NCI-H2227 treated with DMSO at 0.1 percent for 48 hours (cell line): ENCODE data around the gene LSM10.

Experiments used
- DNase-seq: peaks from one replicate; lab custom pipeline; 2025; lab: John Stamatoyannopoulos, UW

The LSM10 gene

DNA sequence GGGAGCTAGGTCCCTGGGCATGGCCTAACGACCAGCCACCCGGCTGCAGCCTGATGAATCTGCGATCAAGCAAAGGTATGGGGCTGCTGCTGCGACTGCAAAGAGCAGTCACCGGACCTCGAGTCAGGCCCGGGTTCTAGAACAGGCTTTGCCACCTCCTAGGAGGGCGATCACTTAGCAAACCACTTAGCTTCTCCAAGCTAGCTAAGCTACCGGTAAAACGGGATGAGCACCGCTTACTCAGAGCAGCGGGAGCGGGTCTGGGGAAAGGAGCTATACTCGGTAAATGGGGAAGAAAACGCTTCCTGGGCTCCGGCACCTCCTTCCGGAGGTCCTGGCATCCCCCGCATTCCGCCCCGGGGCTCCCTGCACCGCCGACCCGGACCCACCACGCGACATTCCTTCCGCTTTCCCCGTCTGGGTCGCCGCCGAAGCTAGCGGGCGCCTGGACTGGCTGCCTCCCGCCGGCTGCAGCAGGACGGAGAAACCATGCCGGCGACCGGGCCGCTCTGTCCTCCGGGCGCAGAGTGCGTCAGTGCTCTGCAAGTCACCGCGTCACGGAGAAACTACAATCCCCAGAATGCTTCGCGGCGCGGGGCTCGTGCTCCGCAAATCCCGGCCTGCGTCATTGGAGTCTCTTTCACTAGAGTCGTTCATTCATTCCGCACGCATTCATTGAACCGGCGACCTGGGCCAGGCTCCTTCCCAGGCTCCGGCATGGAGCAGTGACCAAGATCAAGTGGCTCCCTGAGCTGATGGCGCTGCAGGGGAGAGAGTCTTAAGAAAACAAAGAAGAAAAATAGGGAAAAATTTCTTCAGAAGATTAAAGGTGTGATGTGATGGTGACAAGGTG is at the start of gene LSM10:
LSM10 (minus strand) TSS at position 531 of the 853 bp plus-strand sequence. CDS start 3,779 bp downstream, outside the sequence.
- DNase-seq = peak; percentile 85

DNA sequence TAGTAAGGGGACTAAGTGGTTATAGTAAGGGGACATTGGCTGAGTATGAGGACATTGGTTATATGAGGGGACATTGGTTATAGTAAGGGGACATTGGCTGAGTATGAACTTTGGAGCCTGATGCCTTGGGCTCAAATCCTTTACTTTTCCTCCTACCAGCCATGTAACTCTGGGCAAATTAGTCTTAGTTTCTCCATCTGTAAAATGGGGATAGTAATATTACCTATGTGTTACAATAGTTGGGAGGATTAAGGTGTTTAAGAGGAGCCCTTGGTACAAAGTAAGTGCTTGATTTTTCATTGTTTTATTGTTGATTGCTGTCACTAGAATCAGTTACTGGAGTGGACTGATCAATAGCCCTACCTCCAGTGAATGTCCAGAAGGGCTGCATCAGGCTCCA is 49.7 kb upstream of the LSM10 start:
- no peak for DNase-seq

GRCh38 chr1:36446746-36447145 is 49.0 kb upstream of the LSM10 start:
- DNase-seq = no peak

DNA sequence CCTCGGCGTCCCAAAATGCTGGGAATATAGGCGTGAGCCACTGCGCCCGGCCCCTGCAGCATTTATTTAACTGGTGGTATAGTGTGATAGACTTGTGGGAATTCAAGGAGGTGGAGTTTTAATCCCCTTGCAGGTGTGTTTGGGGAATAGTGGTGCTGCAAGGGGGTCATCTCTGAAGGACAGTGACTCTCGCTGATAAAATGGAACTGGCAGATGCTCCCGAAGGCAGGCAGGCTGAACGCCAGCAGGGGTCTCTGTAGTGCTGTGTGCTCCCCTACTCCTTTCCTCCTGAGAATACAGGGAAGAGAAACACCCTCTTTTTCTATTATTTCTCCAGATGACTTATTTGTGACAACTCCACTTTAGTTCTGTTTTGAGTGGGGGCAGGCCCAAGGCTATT is 48.6 kb upstream of the LSM10 start:
- peak; percentile 53 for DNase-seq

DNA sequence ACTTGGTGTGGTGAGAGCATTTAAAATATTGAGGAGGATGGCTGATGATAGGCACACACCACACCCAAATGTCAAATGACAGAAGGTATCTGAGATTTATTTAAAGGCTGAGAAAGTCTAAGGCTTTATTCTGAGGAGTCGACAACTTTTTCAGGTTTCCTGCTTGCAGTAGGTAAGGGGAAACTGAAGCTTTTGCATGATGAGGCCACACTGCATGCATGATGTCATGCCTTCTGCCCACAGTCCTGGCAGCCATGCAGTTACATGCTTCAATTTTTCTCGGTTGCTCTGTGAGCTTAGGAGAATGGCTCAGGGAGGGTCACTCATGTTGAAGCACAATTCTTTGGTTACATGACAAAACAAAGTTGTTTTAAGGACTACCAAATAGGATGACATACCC is 45.6 kb upstream of the LSM10 start:
- DNase-seq = no peak

GRCh38 chr1:36442337-36442736 is 44.6 kb upstream of the LSM10 start:
- no peak for DNase-seq

GRCh38 chr1:36440646-36441045 is 42.9 kb upstream of the LSM10 start:
- DNase-seq = no peak

DNA sequence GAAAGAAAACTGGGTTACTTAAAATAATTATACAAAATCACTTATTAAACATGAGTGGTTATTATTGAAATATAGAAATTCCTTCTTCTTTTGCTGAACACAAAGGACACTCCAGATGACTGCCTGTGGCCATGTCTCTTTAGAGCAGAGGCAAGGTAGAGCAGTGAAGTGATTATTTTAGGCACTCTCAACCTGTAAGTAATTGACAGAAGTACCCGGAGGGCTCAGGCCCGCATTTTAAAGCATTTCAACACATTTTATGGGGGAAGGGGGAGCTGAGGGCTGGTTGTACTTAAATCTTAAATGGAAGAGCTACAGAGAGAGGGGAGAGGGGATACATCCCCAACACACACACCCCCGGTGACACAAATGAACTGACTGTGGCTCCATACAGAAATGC is 42.3 kb upstream of the LSM10 start:
- peak; percentile 26 for DNase-seq

GRCh38 chr1:36438715-36439114 is 41.0 kb upstream of the LSM10 start:
- DNase-seq = no peak

- DNase-seq = no peak
Measured at GRCh38 chr1:36436821-36437220, 39.1 kb upstream of the LSM10 start.

GRCh38 chr1:36433102-36433501 is 35.4 kb upstream of the LSM10 start:
- no peak for DNase-seq

GRCh38 chr1:36432616-36433015 is 34.9 kb upstream of the LSM10 start:
- no peak for DNase-seq

DNA sequence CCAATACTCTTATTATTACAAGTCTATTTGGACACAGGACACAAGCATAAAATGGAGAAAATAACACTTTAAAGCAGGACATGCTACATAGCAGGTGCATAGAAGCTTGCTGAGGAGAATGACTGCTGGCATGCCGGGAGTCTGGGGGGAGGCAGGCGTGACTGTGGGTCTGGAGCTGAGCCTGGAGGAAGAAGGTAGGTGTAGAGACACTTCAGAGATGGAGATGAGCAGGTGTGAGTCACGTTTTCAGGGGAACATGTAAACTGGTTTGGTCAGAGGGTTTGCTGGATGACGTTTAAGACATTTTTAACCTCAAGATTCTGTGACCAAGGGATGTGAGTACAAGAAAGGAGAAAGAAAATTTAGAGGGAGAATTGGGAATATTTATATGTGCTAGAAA is 28.1 kb upstream of the LSM10 start:
- DNase-seq = no peak

DNA sequence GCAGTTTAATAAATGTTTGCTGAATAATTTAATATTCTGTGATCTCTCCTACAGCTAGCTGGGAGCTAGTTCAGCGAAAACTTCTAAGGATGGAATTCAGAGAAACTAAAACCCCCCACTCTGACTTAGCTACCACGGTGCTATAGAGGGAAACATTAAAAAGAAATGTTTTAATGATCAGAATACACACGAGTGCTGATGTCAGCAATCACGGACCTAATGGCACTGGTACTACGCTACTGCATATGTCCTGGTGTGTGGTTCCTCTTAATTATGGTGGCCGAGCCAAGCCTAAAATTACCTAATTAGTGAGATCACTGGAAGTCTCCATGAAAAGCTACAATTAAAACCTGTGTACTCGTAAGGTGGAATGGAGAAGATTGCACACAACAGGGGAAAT is 23.9 kb upstream of the LSM10 start:
- DNase-seq = no peak

- DNase-seq = peak; percentile 65
Measured at GRCh38 chr1:36420836-36421317, 23.2 kb upstream of the LSM10 start.

DNA sequence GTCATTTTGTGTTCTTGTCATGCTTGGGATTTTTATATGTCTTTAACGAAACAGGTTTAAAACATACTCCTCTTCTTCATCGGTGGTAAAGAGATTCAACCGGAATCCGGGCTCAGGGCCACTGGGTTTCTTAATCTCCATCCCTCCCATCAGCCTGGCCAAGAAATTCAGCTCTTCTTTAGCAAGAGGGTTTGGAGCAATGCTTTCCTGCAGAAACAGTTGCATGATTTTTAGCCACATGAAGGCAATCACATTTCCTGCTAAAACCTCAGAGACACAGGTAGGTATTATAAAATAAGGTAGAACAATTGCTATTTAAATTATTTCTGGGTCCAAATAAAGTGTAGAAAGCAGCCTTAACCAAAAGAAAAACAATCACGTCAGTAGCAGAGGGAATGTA is 22.7 kb upstream of the LSM10 start:
- no peak for DNase-seq

DNA sequence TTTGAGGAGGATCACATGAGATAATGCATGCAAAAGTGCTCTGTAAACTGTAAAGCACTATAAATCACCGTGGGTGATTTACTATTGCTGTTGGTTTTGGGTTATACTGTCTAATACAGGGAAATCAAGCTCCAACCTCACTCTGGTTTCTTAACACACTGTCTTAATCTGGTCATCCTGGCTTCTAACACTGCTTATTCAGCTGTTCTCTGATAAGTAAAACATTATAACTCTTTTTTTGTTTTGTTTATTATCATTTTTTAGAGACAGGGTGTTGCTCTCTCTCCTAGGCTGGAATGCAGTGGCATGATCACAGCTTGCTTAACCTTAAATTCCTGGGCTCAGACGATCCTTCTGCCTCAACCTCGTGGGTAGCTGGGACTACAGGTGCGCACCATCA is 21.9 kb upstream of the LSM10 start:
- DNase-seq = no peak

DNA sequence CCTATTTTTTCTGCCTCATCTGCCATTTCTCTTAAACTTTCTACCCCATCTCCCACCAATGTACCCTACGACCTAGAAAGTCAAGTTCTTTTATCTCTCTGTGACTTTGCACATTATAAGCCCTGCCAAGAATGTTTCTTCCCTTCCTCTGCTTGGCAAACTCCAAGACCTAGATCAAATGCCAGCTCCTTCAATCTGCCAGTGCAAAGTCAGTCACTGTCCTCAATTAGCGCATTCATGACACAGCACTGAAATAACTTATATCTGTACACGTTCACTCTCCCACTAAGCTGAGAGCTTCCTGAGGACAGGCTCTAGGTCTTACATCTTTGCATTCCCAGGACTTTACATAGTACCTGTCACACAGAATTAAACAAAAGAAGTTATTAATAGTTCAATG is 21.4 kb upstream of the LSM10 start:
- no peak for DNase-seq

DNA sequence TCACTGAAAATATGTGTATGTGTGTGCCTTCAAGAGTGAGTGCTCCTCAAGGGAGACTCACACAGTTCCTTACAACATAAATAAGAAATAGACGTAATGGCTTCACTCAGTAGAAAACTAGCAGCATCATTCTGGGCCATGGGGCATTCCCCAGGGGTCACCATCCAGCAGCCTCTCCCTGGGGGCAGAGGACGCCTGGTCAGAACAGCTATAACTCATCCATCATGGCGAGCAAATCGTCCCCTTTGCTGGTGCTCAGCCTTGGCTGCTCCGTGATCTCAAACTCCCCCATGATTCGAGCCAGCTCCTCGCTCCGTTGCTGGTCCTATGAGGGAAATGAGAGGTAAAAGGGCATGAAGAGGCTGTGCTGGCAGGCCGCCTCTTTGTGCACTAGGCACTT is 20.2 kb upstream of the LSM10 start:
- no peak for DNase-seq

GRCh38 chr1:36415661-36416326 is 18.1 kb upstream of the LSM10 start:
- DNase-seq = no peak

- DNase-seq = no peak
Measured at GRCh38 chr1:36414384-36414783, 16.7 kb upstream of the LSM10 start.

GRCh38 chr1:36411674-36412648 is 14.3 kb upstream of the LSM10 start:
- no peak for DNase-seq
